Nephron progenitor cell (in vitro differentiated cells): ENCODE data around the gene LMAN1.

Experiments used
- DNase-seq: peaks from one replicate; pipeline ENCODE4 v3.0.0; 2021
- H3K27ac Mint-ChIP-seq: 2 replicates; pipeline ENCODE4 v1.8.0; 2021; ENCODE audit warnings: mild to moderate bottlenecking, moderate library complexity, mixed read lengths
- H3K27me3 Mint-ChIP-seq: 2 replicates; pipeline ENCODE4 v1.8.0; 2021; ENCODE audit warnings: mild to moderate bottlenecking, low read depth, mixed read lengths; ENCODE audit not compliant: poor library complexity
- H3K36me3 Mint-ChIP-seq: 2 replicates; pipeline ENCODE4 v1.8.0; 2021; ENCODE audit warnings: low read depth, mixed read lengths
- H3K4me1 Mint-ChIP-seq: 2 replicates; pipeline ENCODE4 v1.8.0; 2021; ENCODE audit warnings: mixed read lengths
- H3K4me3 Mint-ChIP-seq: 2 replicates; pipeline ENCODE4 v1.8.0; 2021; ENCODE audit warnings: mild to moderate bottlenecking, moderate library complexity, mixed read lengths
- H3K9me3 Mint-ChIP-seq: 2 replicates; pipeline ENCODE4 v1.8.0; 2021; ENCODE audit warnings: mild to moderate bottlenecking, moderate library complexity, mixed read lengths
- TF ChIP-seq, protein P1 (sequence below): fragments of 200-600 bp; sonication (generic); IDR thresholded peaks from 2 replicates; pipeline ENCODE4 v1.5.0; 2021; ENCODE audit warnings: antibody characterized with exemption

LMAN1 gene

DNA sequence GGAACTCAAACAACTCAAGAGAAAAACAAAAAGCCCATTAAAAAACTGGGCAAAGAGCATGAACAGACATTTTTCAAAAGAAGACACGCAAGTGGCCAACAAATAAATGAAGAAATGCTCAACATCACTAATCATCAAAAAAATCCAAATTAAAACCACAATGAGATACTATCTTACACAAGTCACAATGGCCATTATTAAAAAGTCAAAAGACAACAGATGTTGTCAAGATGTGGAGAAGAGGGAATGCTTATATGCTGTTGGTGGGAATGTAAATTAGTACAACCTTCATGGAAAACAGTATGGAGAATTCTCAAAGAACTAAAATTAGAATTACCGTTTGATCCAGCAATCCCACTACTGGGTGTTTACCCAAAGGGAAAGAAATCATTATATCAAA, 15.1 kb downstream of the LMAN1 start:
- TF ChIP-seq, protein P1, sequence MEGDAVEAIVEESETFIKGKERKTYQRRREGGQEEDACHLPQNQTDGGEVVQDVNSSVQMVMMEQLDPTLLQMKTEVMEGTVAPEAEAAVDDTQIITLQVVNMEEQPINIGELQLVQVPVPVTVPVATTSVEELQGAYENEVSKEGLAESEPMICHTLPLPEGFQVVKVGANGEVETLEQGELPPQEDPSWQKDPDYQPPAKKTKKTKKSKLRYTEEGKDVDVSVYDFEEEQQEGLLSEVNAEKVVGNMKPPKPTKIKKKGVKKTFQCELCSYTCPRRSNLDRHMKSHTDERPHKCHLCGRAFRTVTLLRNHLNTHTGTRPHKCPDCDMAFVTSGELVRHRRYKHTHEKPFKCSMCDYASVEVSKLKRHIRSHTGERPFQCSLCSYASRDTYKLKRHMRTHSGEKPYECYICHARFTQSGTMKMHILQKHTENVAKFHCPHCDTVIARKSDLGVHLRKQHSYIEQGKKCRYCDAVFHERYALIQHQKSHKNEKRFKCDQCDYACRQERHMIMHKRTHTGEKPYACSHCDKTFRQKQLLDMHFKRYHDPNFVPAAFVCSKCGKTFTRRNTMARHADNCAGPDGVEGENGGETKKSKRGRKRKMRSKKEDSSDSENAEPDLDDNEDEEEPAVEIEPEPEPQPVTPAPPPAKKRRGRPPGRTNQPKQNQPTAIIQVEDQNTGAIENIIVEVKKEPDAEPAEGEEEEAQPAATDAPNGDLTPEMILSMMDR: no peak
- H3K36me3 Mint-ChIP-seq: peaks cover 100% of the 10 kb centered on the region
- no peak for DNase-seq

GRCh38 chr18:59340817-59341216, 18.2 kb downstream of the LMAN1 start:
- peaks cover 60% of the 10 kb centered on the region for H3K9me3 Mint-ChIP-seq
- no peak overlapping the region for H3K4me3 Mint-ChIP-seq
- H3K27me3 Mint-ChIP-seq: no peaks in the 10 kb centered on the region
- peaks cover 98% of the 10 kb centered on the region for H3K36me3 Mint-ChIP-seq
- H3K27ac Mint-ChIP-seq: no peak overlapping the region
- DNase-seq: no peak
- H3K4me1 Mint-ChIP-seq: no peaks in the 10 kb centered on the region
- TF ChIP-seq, protein P1: no peak

More for the DNA sequence above, 15.1 kb downstream of the LMAN1 start:
- H3K4me1 Mint-ChIP-seq: no peaks in the 10 kb centered on the region
- H3K27ac Mint-ChIP-seq: no peak overlapping the region
- H3K27me3 Mint-ChIP-seq: no peaks in the 10 kb centered on the region
- no peak overlapping the region for H3K4me3 Mint-ChIP-seq
- H3K9me3 Mint-ChIP-seq: peaks cover 62% of the 10 kb centered on the region

- Mint-ChIP-seq H3K4me3 (no peak overlapping the region), H3K36me3 (peaks cover 98% of the 10 kb centered on the region), H3K9me3 (peaks cover 55% of the 10 kb centered on the region), H3K27me3 (no peaks in the 10 kb centered on the region), H3K4me1 (no peaks in the 10 kb centered on the region), H3K27ac (no peak overlapping the region)
- TF ChIP-seq, protein P1: no peak
- no peak for DNase-seq
Observed at GRCh38 chr18:59340312-59340711, 18.8 kb downstream of the LMAN1 start.

DNA sequence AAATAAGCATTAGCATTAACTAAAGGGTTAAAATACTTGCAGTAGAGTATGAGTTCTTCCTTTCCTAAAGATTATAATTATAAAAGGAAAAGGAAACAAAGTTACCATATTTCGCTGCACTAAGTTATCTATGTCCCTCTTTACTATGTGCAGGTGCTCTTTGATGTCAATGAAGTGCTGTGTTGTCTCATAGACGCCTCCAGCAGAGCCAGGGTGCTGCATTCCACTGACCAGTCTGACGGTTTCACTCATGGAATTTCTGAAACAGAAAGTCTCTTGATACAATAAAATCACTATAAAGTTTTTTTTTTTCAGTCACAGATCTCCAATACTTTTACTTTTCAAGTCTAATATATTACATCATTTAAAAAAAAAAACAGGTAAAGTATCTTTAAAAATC, 26.1 kb downstream of the LMAN1 start:
- no peaks in the 10 kb centered on the region for H3K9me3 Mint-ChIP-seq
- H3K36me3 Mint-ChIP-seq: peaks cover 65% of the 10 kb centered on the region
- H3K4me1 Mint-ChIP-seq: no peaks in the 10 kb centered on the region
- no peak overlapping the region for H3K27ac Mint-ChIP-seq
- no peaks in the 10 kb centered on the region for H3K27me3 Mint-ChIP-seq
- H3K4me3 Mint-ChIP-seq: no peak overlapping the region
- no peak for DNase-seq
- TF ChIP-seq, protein P1: no peak

DNA sequence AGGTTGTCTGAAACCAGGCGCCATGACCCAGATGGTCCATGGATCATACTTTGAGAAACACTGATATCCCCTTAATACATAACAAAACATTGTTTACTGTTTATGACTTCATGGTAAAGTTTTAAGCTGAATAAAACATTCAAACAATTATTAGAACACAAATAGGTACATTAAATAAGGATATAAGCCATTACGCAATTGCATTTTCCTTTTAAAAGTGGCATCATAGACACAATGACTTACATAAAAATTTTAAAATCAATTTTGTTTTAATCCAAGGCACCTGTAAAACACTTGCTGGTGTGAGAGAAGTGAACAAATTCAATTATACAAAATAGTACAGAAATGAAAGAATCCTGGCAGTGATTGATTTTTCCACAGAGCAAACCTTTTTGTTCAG, 30.4 kb downstream of the LMAN1 start:
- no peak overlapping the region for H3K27ac Mint-ChIP-seq

GRCh38 chr18:59325965-59326364, 33.1 kb downstream of the LMAN1 start:
- TF ChIP-seq, protein P1: no peak
- Mint-ChIP-seq H3K4me3 (no peak overlapping the region), H3K4me1 (no peaks in the 10 kb centered on the region), H3K27ac (peak overlapping the region; percentile 10), H3K27me3 (no peaks in the 10 kb centered on the region), H3K36me3 (peaks cover 36% of the 10 kb centered on the region), H3K9me3 (no peaks in the 10 kb centered on the region)
- no peak for DNase-seq

More for the DNA sequence above, 30.4 kb downstream of the LMAN1 start:
- no peak overlapping the region for H3K4me3 Mint-ChIP-seq
- TF ChIP-seq, protein P1: no peak
- H3K36me3 Mint-ChIP-seq: peaks cover 55% of the 10 kb centered on the region
- H3K27me3 Mint-ChIP-seq: no peaks in the 10 kb centered on the region
- H3K4me1 Mint-ChIP-seq: no peaks in the 10 kb centered on the region
- no peaks in the 10 kb centered on the region for H3K9me3 Mint-ChIP-seq
- no peak for DNase-seq
